HFF-Myc (cell line): ENCODE data around the gene COX17.

Experiments
- DNase-seq: peaks from one replicate; pipeline ENCODE4 v3.0.0-alpha.2; 2011; ENCODE audit warnings: low read depth; ENCODE audit errors: extremely low read depth
- H3K4me3 ChIP-seq: replicated peaks from 2 replicates; pipeline ENCODE4 v1.5.1; 2011; ENCODE audit warnings: low read depth, mild to moderate bottlenecking, control low read depth, low read length
- TF ChIP-seq, protein P1 (sequence below): IDR thresholded peaks from 2 replicates; pipeline ENCODE4 v1.5.1; 2012; ENCODE audit warnings: mild to moderate bottlenecking, low read depth, low read length, control low read depth; ENCODE audit errors: missing control alignments

COX17 gene

DNA sequence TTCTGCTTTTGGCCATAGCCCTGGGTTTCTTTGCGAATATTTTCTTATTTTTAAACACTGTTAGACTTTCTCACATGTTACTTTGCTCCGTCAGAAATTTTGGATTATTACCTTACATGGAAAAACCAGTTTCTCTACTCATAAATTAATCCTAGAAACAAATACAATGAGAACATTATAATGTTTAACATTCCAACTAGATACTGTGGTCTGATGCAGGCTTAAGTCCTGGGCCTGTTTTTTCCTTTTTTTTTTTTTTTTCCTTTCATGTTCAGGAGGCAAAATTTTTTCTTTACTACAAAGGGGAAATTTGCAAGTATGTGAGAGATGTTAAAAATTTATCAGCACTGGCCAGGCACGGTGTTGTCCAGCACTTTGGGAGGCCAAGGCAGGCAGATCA is 45.7 kb downstream of the COX17 start:
- H3K4me3 ChIP-seq: no peak overlapping the region
- TF ChIP-seq, protein P1, sequence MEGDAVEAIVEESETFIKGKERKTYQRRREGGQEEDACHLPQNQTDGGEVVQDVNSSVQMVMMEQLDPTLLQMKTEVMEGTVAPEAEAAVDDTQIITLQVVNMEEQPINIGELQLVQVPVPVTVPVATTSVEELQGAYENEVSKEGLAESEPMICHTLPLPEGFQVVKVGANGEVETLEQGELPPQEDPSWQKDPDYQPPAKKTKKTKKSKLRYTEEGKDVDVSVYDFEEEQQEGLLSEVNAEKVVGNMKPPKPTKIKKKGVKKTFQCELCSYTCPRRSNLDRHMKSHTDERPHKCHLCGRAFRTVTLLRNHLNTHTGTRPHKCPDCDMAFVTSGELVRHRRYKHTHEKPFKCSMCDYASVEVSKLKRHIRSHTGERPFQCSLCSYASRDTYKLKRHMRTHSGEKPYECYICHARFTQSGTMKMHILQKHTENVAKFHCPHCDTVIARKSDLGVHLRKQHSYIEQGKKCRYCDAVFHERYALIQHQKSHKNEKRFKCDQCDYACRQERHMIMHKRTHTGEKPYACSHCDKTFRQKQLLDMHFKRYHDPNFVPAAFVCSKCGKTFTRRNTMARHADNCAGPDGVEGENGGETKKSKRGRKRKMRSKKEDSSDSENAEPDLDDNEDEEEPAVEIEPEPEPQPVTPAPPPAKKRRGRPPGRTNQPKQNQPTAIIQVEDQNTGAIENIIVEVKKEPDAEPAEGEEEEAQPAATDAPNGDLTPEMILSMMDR: no peak
- DNase-seq: no peak

DNA sequence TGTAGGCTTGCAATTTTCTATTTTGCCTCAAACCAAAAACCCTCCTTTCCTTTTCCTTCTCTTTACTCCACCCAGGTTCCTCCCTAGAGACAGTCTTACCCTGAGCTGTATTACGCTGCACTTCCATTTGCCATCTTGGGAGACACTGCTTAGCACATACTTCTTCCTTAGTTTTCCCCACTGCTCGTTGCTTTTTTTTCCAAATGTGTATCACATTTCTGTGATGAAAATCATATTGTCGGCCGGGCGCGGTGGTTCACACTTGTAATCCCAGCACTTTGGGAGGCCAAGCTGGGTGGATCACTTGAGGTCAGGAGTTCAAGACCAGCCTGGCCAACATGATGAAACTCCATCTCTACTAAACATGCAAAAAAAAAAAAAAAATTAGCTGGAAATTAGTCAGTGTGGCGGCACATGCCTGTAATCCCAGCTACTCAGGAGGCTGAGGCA is 46.3 kb downstream of the COX17 start:
- TF ChIP-seq, protein P1: no peak
- H3K4me3 ChIP-seq: no peak overlapping the region
- DNase-seq: no peak

DNA sequence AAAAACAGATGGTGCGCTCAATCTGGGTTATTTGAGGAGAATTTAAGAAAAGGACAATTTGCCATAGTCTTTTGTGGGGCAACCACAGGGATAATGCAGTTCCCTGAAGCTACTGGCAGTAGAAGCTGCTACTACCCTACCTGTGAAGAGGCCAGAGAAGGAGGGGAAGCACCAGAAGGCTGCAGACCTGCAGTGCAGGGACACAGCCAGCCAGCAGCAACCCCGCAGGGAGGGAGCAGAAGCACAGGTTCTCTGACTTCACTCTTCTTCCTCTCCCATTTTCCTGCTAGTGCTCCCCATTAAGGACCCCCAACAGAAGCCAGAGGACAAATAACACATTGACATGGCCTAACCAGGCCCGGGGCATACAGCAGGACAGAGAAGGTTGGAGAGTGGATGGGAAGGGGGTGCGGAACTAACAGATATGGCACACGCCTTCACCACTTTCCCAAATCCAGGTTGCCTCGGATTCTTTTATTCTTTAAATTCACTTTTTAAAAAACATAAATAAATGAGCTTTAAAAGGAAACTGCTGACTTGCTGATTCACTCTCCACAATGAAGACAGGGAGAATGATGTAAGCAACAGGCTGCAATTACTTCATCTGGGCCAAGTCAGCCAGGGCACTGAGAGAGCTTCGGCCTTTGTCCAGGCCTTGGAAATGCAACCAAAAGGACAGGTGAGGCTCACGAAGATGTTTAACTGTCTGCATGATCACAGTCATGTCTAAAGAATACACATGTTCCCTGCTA is 46.9 kb downstream of the COX17 start:
- no peak overlapping the region for H3K4me3 ChIP-seq
- TF ChIP-seq, protein P1: no peak
- DNase-seq: no peak

DNA sequence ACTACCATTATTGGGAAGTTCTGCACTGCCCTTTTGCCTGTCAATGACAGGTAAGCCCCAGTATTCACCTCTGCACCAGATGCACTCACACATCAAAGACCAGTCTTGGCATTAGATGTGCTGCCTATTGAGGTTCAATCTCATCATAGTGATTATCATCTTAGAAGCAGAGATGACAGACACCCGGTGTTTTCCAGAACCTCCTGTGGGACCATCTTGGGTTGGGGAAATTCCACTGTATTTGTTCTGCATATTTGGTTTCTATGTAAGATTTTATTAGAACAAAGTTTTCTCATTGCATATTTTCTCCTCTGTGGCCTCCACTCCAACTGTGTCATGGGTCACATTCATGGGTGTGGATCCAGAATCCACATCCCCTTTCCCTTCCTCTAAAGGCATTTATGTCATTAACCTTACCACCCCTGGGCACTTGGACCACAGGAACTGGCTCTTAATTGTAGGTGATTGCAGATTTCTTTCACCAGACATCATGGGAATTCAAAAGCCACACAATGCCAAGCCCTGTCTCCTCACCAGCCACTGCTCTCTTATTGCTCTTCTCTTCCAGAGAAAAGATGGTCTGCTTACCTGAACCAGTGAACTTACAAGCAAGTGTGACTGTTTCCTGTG is 48.3 kb downstream of the COX17 start:
- H3K4me3 ChIP-seq: no peak overlapping the region
- DNase-seq: no peak
- TF ChIP-seq, protein P1: no peak

DNA sequence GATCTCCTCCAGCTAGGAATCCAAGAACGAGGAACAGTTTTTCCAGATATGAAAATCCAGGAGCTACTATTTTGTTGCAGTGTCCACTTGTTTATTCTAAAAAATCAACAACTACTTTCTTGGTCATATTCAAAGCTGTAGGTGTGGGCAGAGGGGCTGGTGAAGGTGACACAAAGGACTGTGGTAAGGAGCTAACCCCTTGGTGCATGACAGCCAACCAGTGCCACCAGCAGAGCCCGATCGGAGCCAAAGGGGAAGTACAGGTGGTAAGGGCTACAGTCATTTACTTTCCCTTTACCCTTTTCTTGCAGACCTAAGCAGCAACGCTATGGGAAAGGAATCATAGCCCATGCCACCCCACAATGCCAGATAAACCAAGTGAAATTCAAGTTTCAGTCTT is 48.8 kb downstream of the COX17 start:
- H3K4me3 ChIP-seq: no peak overlapping the region
- TF ChIP-seq, protein P1: no peak
- no peak for DNase-seq

DNA sequence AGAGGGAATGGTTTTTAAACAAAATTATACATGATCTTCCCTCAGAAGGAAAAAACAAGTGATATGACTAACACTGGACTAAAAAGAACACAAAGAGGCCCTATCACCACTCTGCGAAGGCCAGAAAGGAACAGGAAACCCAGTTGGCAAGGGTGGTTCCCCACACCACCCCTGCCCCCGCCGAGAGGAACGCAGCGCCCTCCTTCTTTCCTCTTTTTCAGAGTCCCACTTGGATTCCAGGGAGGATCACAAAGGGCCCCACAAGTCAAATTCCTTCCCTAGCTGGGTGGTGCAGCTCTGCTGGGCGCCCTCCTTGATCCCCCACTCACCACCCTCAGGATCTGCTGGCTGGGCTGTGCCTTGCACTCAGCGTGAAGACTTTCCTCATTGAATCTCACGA is 49.7 kb downstream of the COX17 start:
- H3K4me3 ChIP-seq: no peak overlapping the region
- TF ChIP-seq, protein P1: no peak
- no peak for DNase-seq
